BLaER1 treated with 17β-estradiol and CSF1 and Interleukin-3, amounts not matched to agents 10 nM and 100 nM (cell line): ENCODE data around the gene UQCC3.
A peak's percentile ranks its signal among the peaks of the same experiment; 100 is the strongest.

Experiments
- H3K27ac ChIP-seq, 11 experiments: shearing (Covaris generic); formaldehyde crosslinking; 2 replicates each; pipeline ENCODE4 v1.8.1; 2022
- H3K27me3 ChIP-seq, 11 experiments: shearing (Covaris generic); formaldehyde crosslinking; 2 replicates each; pipeline ENCODE4 v1.8.1; 2022
- H3K36me3 ChIP-seq, 11 experiments: shearing (Covaris generic); formaldehyde crosslinking; 2 replicates each; pipeline ENCODE4 v1.8.1; 2022
- H3K4me1 ChIP-seq, 10 experiments: shearing (Covaris generic); formaldehyde crosslinking; 2 replicates each; pipeline ENCODE4 v1.8.1; 2022
- H3K4me2 ChIP-seq, 11 experiments: shearing (Covaris generic); formaldehyde crosslinking; 2 replicates each; pipeline ENCODE4 v1.8.1; 2022
- H3K4me3 ChIP-seq, 10 experiments: shearing (Covaris generic); formaldehyde crosslinking; 2 replicates each; pipeline ENCODE4 v1.8.1; 2022
- H3K9ac ChIP-seq, 11 experiments: shearing (Covaris generic); formaldehyde crosslinking; 2 replicates each; pipeline ENCODE4 v1.8.1; 2022
- H3K9me3 ChIP-seq, 11 experiments: shearing (Covaris generic); formaldehyde crosslinking; replicated peaks in 1 of 11; 2 replicates each; pipeline ENCODE4 v1.8.1; 2022
- H4K20me1 ChIP-seq, 11 experiments: shearing (Covaris generic); formaldehyde crosslinking; 2 replicates each; pipeline ENCODE4 v1.8.1; 2022
- Cebpa-rat ChIP-seq, 11 experiments: shearing (Covaris generic); IDR thresholded peaks; 2 replicates each; pipeline ENCODE4 v1.8.1; 2022

Gene UQCC3

GRCh38 chr11:62671608-62672389 is at the start of gene UQCC3, which contains the start of gene LBHD1:
TSS of gene UQCC3 (plus strand) at chr11:62671673. CDS start at chr11:62671746, 73 bp downstream.
TSS of gene LBHD1 (minus strand) at chr11:62672267. CDS start at chr11:62670031, 2,236 bp downstream.
- peak within 1 kb of the TSS; percentile 85 to 96 (median 91) for H3K9ac ChIP-seq
- H3K27ac ChIP-seq = peak within 1 kb of the TSS; percentile 72 to 95 (median 89)
- peak within 1 kb of the TSS; percentile 63 to 89 (median 84) for H3K4me3 ChIP-seq
- H3K4me1 ChIP-seq = peaks cover 52 to 76% (median 69%) of the 10 kb centered on the region in 10 experiments
- no peaks in the 10 kb centered on the region for H3K9me3 ChIP-seq
- peaks cover 0 to 59% (median 20%) of the 10 kb centered on the region in 11 experiments; a peak in 18 of 22 replicates for H4K20me1 ChIP-seq
- peaks cover 51 to 67% (median 54%) of the 10 kb centered on the region in 11 experiments for H3K36me3 ChIP-seq
- H3K27me3 ChIP-seq = no peaks in the 10 kb centered on the region
- H3K4me2 ChIP-seq = peak within 1 kb of the TSS; percentile 85 to 100 (median 93)
- no peak for TF ChIP-seq Cebpa-rat (IDR thresholded peaks at IDR 0.05)

DNA sequence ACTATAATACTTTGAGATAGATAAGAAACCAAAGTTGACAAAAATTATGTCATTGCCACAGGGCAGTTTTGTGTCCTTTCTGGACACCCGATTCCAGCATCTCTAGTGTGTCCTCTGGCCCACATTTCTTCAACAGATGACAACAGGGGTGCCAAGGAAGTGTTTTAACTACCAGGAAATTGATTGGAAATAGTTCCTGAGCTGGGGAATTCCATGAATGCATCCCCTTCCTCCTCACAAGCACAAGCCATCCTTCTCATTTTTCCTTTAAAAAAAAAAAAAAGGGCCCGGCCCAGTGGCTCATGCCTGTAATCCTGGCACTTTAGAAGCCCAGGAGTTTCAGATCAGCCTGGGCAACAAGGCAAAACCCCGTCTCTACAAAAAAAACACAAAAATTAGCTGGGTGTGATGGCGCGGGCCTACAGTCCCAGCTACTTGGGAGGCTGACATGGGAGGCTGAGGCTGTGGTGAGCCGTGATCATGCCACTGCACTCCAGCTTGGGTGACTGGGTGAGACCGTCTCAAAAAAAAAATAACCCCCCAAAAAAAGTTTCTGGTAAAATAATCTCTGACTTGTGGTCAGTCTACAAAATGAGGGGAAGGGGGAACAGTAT is 48.9 kb upstream of the UQCC3 start:
- Histone ChIP-seq H4K20me1 (peaks cover 0 to 15% (median 0%) of the 10 kb centered on the region in 11 experiments; a peak in 2 of 22 replicates), H3K9ac (peak overlapping the region; percentile 23 to 95 (median 86); a peak in 20 of 22 replicates), H3K9me3 (no peaks in the 10 kb centered on the region), H3K27ac (peak overlapping the region; percentile 61 to 92 (median 85)), H3K4me2 (peak overlapping the region; percentile 58 to 98 (median 92)), H3K4me3 (peak overlapping the region in 4 of 10 experiments; percentile 78 to 89 (median 79); a peak in 5 of 20 replicates), H3K4me1 (peaks cover 52 to 68% (median 63%) of the 10 kb centered on the region in 10 experiments), H3K36me3 (peaks cover 24 to 54% (median 36%) of the 10 kb centered on the region in 11 experiments), H3K27me3 (no peaks in the 10 kb centered on the region)
- peak in 1 of 11 experiments; percentile 4; a peak in 1 of 22 replicates for TF ChIP-seq Cebpa-rat (IDR thresholded peaks at IDR 0.05)

DNA sequence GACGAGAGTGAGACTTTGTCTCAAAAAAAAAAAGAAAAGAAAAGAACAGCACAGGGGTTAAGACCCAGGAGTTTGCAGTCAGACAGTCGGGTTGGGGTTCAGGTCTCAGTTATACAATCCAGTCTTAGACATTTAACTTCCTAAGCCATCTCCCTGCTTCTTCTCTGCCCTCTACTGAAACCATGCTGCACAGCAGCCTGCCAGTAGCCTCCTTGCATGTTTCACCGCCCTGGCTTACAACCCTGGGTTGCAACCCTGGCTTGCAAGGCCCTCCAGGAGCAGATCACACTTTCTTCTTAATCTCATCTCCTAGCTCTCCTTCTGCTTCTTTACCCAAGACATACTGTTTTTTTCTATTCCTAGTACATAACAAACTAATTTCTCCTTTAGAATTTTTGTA is 43.8 kb upstream of the UQCC3 start:
- Histone ChIP-seq H3K36me3 (peaks cover 68 to 96% (median 83%) of the 10 kb centered on the region in 11 experiments), H3K27ac (no peak overlapping the region), H3K9ac (no peak overlapping the region), H3K9me3 (no peaks in the 10 kb centered on the region), H4K20me1 (peaks cover 0 to 44% (median 0%) of the 10 kb centered on the region in 11 experiments; a peak in 5 of 22 replicates), H3K4me2 (no peak overlapping the region), H3K4me1 (peaks cover 22 to 36% (median 33%) of the 10 kb centered on the region in 10 experiments), H3K27me3 (no peaks in the 10 kb centered on the region), H3K4me3 (no peak overlapping the region)
- TF ChIP-seq Cebpa-rat (IDR thresholded peaks at IDR 0.05) = no peak

DNA sequence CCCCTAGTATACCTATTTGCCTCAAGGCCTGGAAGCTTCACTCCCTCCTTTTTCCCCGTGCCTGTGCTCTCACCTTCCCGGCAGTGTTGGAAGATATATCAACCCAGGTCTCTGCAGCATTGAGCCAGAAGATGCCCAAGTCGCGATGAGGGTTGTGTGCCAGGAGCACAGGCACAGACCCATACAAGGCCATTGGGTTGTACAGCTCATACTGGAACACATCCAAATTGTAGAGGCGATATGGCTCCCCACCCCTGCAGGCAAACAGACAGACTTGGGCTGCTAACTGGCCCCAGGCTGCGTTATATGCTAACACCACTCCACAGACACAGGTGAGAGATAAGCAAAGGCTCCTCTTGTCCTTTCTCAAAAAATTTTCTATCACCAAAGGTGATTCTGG is 39.0 kb upstream of the UQCC3 start:
- H3K4me3 ChIP-seq = no peak overlapping the region
- peaks cover 0 to 56% (median 8%) of the 10 kb centered on the region in 11 experiments; a peak in 7 of 22 replicates for H4K20me1 ChIP-seq
- no peak overlapping the region for H3K9ac ChIP-seq
- H3K27me3 ChIP-seq = no peaks in the 10 kb centered on the region
- H3K4me1 ChIP-seq = peaks cover 5 to 22% (median 10%) of the 10 kb centered on the region in 10 experiments; a peak in 18 of 20 replicates
- no peak overlapping the region for H3K4me2 ChIP-seq
- H3K27ac ChIP-seq = no peak overlapping the region
- no peak for TF ChIP-seq Cebpa-rat (IDR thresholded peaks at IDR 0.05)
- no peaks in the 10 kb centered on the region for H3K9me3 ChIP-seq
- peaks cover 90 to 100% (median 100%) of the 10 kb centered on the region in 11 experiments for H3K36me3 ChIP-seq

DNA sequence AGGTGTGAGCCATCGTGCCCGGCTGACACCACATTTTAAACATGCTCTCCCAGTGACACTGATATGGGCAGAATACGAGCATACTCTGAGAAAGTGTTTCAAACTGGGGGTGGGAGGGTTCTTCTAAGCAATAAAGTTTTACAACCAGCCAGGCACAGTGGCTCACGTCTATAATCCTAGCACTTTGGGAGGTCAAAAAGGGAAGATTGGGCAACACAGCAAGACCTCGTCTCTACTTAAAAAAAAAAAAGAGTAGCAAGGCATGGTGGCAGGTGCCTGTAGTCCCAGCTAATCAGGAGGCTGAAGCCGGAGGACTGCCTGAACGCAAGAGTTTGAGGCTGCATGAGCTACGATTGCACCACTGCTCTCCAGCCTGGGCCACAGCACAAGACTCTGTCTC is 27.3 kb upstream of the UQCC3 start:
- no peak for TF ChIP-seq Cebpa-rat (IDR thresholded peaks at IDR 0.05)
- peaks cover 31 to 57% (median 48%) of the 10 kb centered on the region in 10 experiments for H3K4me1 ChIP-seq
- H3K27me3 ChIP-seq = no peaks in the 10 kb centered on the region
- peak overlapping the region in 5 of 11 experiments; percentile 11 to 100 (median 98); a peak in 5 of 22 replicates for H3K9ac ChIP-seq
- no peaks in the 10 kb centered on the region for H3K9me3 ChIP-seq
- H3K4me3 ChIP-seq = no peak overlapping the region
- peak overlapping the region in 9 of 11 experiments; percentile 89 to 98 (median 96); a peak in 10 of 22 replicates for H3K4me2 ChIP-seq
- no peak overlapping the region; a peak in 1 of 22 replicates for H3K27ac ChIP-seq
- peaks cover 53 to 83% (median 66%) of the 10 kb centered on the region in 11 experiments for H3K36me3 ChIP-seq
- peaks cover 16 to 85% (median 66%) of the 10 kb centered on the region in 11 experiments; a peak in 19 of 22 replicates for H4K20me1 ChIP-seq

DNA sequence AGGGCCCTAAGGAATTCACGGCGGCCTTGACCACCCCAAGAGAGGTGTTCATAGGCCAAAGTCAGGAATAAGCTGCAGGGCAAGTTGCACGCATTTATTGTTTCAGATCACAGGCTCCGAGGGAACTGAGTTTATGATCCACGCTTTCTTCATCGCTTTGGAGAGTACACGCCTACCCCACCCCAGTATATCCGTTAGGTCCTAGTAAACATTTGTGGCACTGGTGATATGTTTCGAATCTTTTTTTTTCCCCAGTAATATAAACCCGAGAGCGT is 25.9 kb upstream of the UQCC3 start:
- Histone ChIP-seq H3K27me3 (no peaks in the 10 kb centered on the region), H3K27ac (peak overlapping the region; percentile 89 to 99 (median 96); a peak in 21 of 22 replicates), H3K9ac (peak overlapping the region; percentile 92 to 100 (median 98)), H3K4me3 (peak overlapping the region; percentile 82 to 100 (median 96)), H3K36me3 (peaks cover 54 to 83% (median 69%) of the 10 kb centered on the region in 11 experiments), H4K20me1 (peaks cover 11 to 83% (median 67%) of the 10 kb centered on the region in 11 experiments; a peak in 19 of 22 replicates), H3K4me2 (peak overlapping the region; percentile 86 to 98 (median 96)), H3K9me3 (no peaks in the 10 kb centered on the region), H3K4me1 (peaks cover 29 to 56% (median 48%) of the 10 kb centered on the region in 10 experiments)
- TF ChIP-seq Cebpa-rat (IDR thresholded peaks at IDR 0.05) = no peak

GRCh38 chr11:62645946-62646824 is 25.3 kb upstream of the UQCC3 start, which contains the start of gene GANAB:
TSS of gene GANAB (minus strand) at chr11:62646613. CDS start at chr11:62646599, 14 bp downstream.
- Histone ChIP-seq H4K20me1 (peaks cover 11 to 78% (median 61%) of the 10 kb centered on the region in 11 experiments; a peak in 19 of 22 replicates), H3K9ac (peak within 1 kb of the TSS; percentile 92 to 100 (median 98)), H3K4me1 (peaks cover 30 to 60% (median 50%) of the 10 kb centered on the region in 10 experiments), H3K27me3 (no peaks in the 10 kb centered on the region), H3K9me3 (no peaks in the 10 kb centered on the region), H3K4me3 (peak within 1 kb of the TSS; percentile 82 to 100 (median 96)), H3K4me2 (peak within 1 kb of the TSS; percentile 86 to 98 (median 96)), H3K27ac (peak within 1 kb of the TSS; percentile 89 to 99 (median 96)), H3K36me3 (peaks cover 54 to 83% (median 69%) of the 10 kb centered on the region in 11 experiments)
- no peak for TF ChIP-seq Cebpa-rat (IDR thresholded peaks at IDR 0.05)
